Measurements from ENCODE around the gene IDH3G.

- TF ChIP-seq CTCF (IDR thresholded peaks at IDR 0.05): no peak
- no peak for TF ChIP-seq POLR2A (IDR thresholded peaks at IDR 0.05)
Measured at GRCh38 chrX:153782871-153783270, 11.3 kb downstream of the IDH3G start.
